Bronchial epithelial cell (primary cell): ENCODE data around the gene TARS3. TPM values are rescaled to one million over a fixed set of nuclear protein-coding genes. Genes with fewer than 3 reads are reported as not detected.
"Not testable (repeated sequence)": the region's sequence is repeated elsewhere in the genome, so short reads cannot be mapped to it uniquely, and the experiment has no call there.

Experiments used
- DNase-seq: peaks from one replicate; pipeline ENCODE4 v3.0.0-alpha.2; 2010; ENCODE audit warnings: low read depth
- FAIRE-seq: peaks from 2 replicates; lab custom pipeline; 2011; peaks lifted over from hg19 to GRCh38; lab: Jason Lieb, UNC
- H3K27me3 ChIP-seq: 2 replicates; pipeline ENCODE4 v1.5.1; 2011; ENCODE audit warnings: low read length; ENCODE audit not compliant: control insufficient read depth, insufficient read depth
- H3K36me3 ChIP-seq: 2 replicates; pipeline ENCODE4 v1.5.1; 2011; ENCODE audit warnings: low read length; ENCODE audit not compliant: control insufficient read depth, insufficient read depth
- H3K4me3 ChIP-seq: 2 replicates; pipeline ENCODE4 v1.5.1; 2011; ENCODE audit warnings: mild to moderate bottlenecking, low read depth, low read length, control low read depth
- CTCF ChIP-seq: IDR thresholded peaks from 2 replicates; pipeline ENCODE4 v1.5.1; 2011; ENCODE audit warnings: mild to moderate bottlenecking, moderate library complexity, low read length, control low read depth, inconsistent platforms; ENCODE audit not compliant: insufficient read depth, severe bottlenecking
- total RNA-seq: library from RNA; depleted of rRNA; stranded (reverse); fragments of >200 nt; gene quantifications from 2 replicates; pipeline ENCODE4 v1.2.1, GENCODE V29; 2014

The TARS3 gene
- total RNA-seq, 1 donor from 2014 or later, result 11.1 TPM

DNA sequence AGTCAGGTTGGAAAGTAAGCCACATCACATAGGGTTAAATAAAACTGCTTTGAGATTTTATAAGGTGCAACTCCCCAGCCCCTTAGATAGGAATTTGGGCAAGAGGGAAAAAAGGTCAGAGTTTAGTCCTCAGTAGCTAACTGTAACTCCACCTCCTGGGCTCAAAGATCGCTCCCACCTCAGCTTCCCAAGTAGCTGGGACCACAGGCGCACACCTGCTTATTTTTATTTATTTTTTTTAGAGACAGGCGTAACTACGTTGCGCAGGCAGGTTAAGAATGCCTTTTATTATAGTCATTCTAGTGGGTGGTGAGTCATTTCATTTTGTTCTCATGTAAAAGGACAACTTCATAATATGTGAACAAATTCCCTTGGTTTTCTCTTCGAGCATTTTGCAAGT, 86.8 kb downstream of the TARS3 start:
- FAIRE-seq, result no peak
- no peak overlapping the region for H3K4me3 ChIP-seq
- peaks cover 3% of the 10 kb centered on the region for H3K36me3 ChIP-seq
- H3K27me3 ChIP-seq, result no peaks in the 10 kb centered on the region
- TF ChIP-seq CTCF, result no peak
- peak; percentile 86 for DNase-seq

DNA sequence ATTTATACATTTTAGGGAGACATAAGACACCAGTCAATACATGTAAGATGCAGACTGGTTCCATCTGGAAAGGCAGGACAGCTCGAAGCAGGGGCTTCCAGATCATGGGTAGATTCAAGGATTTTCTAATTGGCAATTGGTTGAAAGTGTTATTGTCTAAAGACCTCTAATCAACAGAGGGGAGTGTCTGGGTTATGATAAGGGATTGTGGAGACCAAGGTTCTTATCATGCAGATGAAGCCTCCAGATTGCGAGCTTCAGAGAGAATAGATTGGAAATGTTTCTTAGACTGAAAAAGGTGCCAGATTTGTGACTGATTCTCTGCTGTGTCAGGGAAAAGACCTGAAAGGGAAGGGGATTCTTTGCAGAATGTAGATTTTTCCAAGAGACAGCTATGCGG, 87.2 kb downstream of the TARS3 start:
- no peak for DNase-seq
- no peak for TF ChIP-seq CTCF
- H3K27me3 ChIP-seq, result no peaks in the 10 kb centered on the region
- peaks cover 2% of the 10 kb centered on the region for H3K36me3 ChIP-seq
- no peak for FAIRE-seq
- no peak overlapping the region for H3K4me3 ChIP-seq

DNA sequence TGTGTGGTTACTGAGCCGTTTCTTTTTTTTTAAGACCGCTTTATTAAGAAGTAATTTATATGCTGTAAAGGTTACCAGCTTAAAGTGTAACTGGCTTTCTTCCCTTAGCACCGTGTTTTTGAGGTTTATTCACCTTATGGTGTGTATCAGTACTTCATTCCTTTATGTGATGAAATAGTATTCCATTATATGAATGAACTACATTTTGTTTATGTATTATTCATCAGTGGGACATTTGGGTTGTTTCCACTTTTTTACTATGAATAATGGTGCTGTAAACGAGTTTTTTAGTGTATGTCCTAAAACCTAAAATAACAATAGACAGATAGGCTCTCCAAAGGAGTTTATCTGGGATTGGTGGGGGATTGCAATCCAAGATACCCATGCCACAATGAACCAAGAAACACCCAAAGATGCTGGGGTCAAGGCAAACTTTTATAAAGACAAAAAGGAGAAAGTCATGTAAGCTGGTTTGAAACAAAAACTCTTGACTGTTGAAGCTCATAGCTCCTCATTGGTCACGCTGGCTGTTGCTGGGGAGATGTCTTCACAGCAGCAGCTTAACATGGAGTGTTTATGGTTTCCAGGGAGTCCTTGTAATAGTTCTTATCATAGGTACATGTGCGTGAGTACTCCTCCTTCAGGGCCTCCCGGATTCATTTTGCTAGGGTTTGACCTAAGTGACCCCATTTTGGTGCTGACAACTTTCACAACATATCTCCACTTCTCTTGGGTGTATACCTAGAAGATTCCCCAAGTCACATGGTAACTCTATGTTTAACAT, 88.1 kb downstream of the TARS3 start:
- no peak for FAIRE-seq
- DNase-seq, result no peak
- Histone ChIP-seq H3K4me3 (no peak overlapping the region), H3K27me3 (no peaks in the 10 kb centered on the region), H3K36me3 (peaks cover 2% of the 10 kb centered on the region)
- no peak for TF ChIP-seq CTCF

- FAIRE-seq (no peak), DNase-seq (no peak)
- no peak overlapping the region for H3K4me3 ChIP-seq
- H3K36me3 ChIP-seq, result no peaks in the 10 kb centered on the region
- no peak for TF ChIP-seq CTCF
- no peaks in the 10 kb centered on the region for H3K27me3 ChIP-seq
These were observed 90.9 kb downstream of the TARS3 start for GRCh38 chr15:101633356-101633755.

- H3K36me3 ChIP-seq, DNase-seq, H3K4me3 ChIP-seq, H3K27me3 ChIP-seq, FAIRE-seq: not testable (repeated sequence)
These were observed 97.5 kb downstream of the TARS3 start for GRCh38 chr15:101626729-101627128.

- FAIRE-seq (no peak), DNase-seq (peak; percentile 26)
- no peaks in the 10 kb centered on the region for H3K36me3 ChIP-seq
- H3K27me3 ChIP-seq, result no peaks in the 10 kb centered on the region
- no peak for TF ChIP-seq CTCF
- H3K4me3 ChIP-seq, result no peak overlapping the region
These were observed 98.3 kb downstream of the TARS3 start for GRCh38 chr15:101625980-101626379.
